ENCODE results near the gene UBLCP1. TPM values are rescaled to one million over a fixed set of nuclear protein-coding genes. Genes with fewer than 3 reads are reported as not detected.

Gene UBLCP1
- total and polyA plus RNA-seq, 2 donors from 2014 or later: 17.1 to 25.1 TPM

GRCh38 chr5:159309689-159310433 lies 46.8 kb downstream of the UBLCP1 start:
- FAIRE-seq (no peak), DNase-seq (no peak)
- no peak overlapping the region for H3K9ac ChIP-seq (ENCODE audit: low read length in 3 of 3)
- peaks cover 0 to 5% (median 0%) of the 10 kb centered on the region in 3 donors for H3K4me1 ChIP-seq (ENCODE audit: control insufficient read depth in 2 of 3, insufficient read depth in 2 of 3, low read depth in 1 of 3, low read length in 3 of 3)
- no peak overlapping the region for H3K27ac ChIP-seq (ENCODE audit: low read depth in 2 of 2, low read length in 2 of 2)
- H3K4me3 ChIP-seq (ENCODE audit: low read length in 3 of 3): peak overlapping the region in 2 of 3 donors; percentile 51 to 53
- TF ChIP-seq CTCF (IDR thresholded peaks at IDR 0.05; ENCODE audit: borderline replicate concordance, extremely low read depth, insufficient read depth): no peak
- intact Hi-C loops (cut with DNase I): no loop called here
- H3K27me3 ChIP-seq (ENCODE audit: control insufficient read depth, insufficient read depth, low read length): no peaks in the 10 kb centered on the region
- H3K9me3 ChIP-seq (ENCODE audit: control insufficient read depth in 2 of 3, insufficient read depth in 1 of 3, low read length in 3 of 3): no peaks in the 10 kb centered on the region
- no peaks in the 10 kb centered on the region for H3K36me3 ChIP-seq (ENCODE audit: control insufficient read depth in 2 of 3, insufficient read depth in 3 of 3, low read length in 3 of 3)

GRCh38 chr5:159310511-159310910 lies 47.4 kb downstream of the UBLCP1 start:
- H3K27me3 ChIP-seq (ENCODE audit: control insufficient read depth, insufficient read depth, low read length): no peaks in the 10 kb centered on the region
- peak overlapping the region; percentile 31 to 53 (median 51) for H3K4me3 ChIP-seq (ENCODE audit: low read length in 3 of 3)
- FAIRE-seq (no peak), DNase-seq (peak; percentile 58 to 69 (median 67))
- peaks cover 0 to 5% (median 0%) of the 10 kb centered on the region in 3 donors for H3K4me1 ChIP-seq (ENCODE audit: control insufficient read depth in 2 of 3, insufficient read depth in 2 of 3, low read depth in 1 of 3, low read length in 3 of 3)
- TF ChIP-seq CTCF (IDR thresholded peaks at IDR 0.05; ENCODE audit: borderline replicate concordance, extremely low read depth, insufficient read depth): no peak
- intact Hi-C loops (cut with DNase I): no loop called here
- no peaks in the 10 kb centered on the region for H3K9me3 ChIP-seq (ENCODE audit: control insufficient read depth in 2 of 3, insufficient read depth in 1 of 3, low read length in 3 of 3)
- no peak overlapping the region for H3K9ac ChIP-seq (ENCODE audit: low read length in 3 of 3)
- H3K27ac ChIP-seq (ENCODE audit: low read depth in 2 of 2, low read length in 2 of 2): no peak overlapping the region
- no peaks in the 10 kb centered on the region for H3K36me3 ChIP-seq (ENCODE audit: control insufficient read depth in 2 of 3, insufficient read depth in 3 of 3, low read length in 3 of 3)

- H3K4me3 ChIP-seq (ENCODE audit: low read length in 3 of 3): peak overlapping the region in 2 of 3 donors; percentile 51 to 53
- no peaks in the 10 kb centered on the region for H3K27me3 ChIP-seq (ENCODE audit: control insufficient read depth, insufficient read depth, low read length)
- no peak for FAIRE-seq
- H3K9ac ChIP-seq (ENCODE audit: low read length in 3 of 3): no peak overlapping the region
- no peak overlapping the region for H3K27ac ChIP-seq (ENCODE audit: low read depth in 2 of 2, low read length in 2 of 2)
- DNase-seq: no peak
- H3K36me3 ChIP-seq (ENCODE audit: control insufficient read depth in 2 of 3, insufficient read depth in 3 of 3, low read length in 3 of 3): no peaks in the 10 kb centered on the region
- no peaks in the 10 kb centered on the region for H3K9me3 ChIP-seq (ENCODE audit: control insufficient read depth in 2 of 3, insufficient read depth in 1 of 3, low read length in 3 of 3)
- no peak for TF ChIP-seq CTCF (IDR thresholded peaks at IDR 0.05; ENCODE audit: borderline replicate concordance, extremely low read depth, insufficient read depth)
- intact Hi-C loops (cut with DNase I): no loop called here
- peaks cover 0 to 5% (median 0%) of the 10 kb centered on the region in 3 donors for H3K4me1 ChIP-seq (ENCODE audit: control insufficient read depth in 2 of 3, insufficient read depth in 2 of 3, low read depth in 1 of 3, low read length in 3 of 3)
These were observed 48.0 kb downstream of the UBLCP1 start for GRCh38 chr5:159311063-159311462.
